Choroid plexus epithelial cell (primary cell): ENCODE results near the gene PGR.

Experiments used
- DNase-seq: peaks from one replicate; pipeline ENCODE4 v3.0.0-alpha.2; 2010; ENCODE audit warnings: low read depth
- H3K4me3 ChIP-seq: 2 replicates; pipeline ENCODE4 v1.5.1; 2011; ENCODE audit warnings: low read depth, mild to moderate bottlenecking, control low read depth, low read length, moderate library complexity
- CTCF ChIP-seq: conservative IDR thresholded peaks from 2 replicates; pipeline ENCODE4 v1.5.1; 2011; ENCODE audit warnings: low read depth, mild to moderate bottlenecking, control low read depth, inconsistent platforms, low read length, moderate library complexity

Gene PGR

DNA sequence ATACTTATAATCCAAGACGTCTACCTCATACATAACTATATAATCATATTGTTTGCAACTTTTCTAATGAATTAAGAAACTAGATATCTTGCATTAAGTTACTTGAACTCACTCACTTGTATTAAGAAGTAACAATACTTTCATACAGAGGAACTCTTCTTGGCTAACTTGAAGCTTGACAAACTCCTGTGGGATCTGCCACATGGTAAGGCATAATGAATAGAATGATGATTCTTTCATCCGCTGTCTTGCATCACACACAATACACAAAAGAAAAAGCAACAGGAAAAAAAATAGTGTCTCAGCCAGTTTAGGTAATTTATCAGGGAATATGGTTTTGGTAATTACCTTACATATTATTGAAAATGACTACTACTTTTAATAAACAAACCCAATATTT is 79.8 kb downstream of the PGR start:
- DNase-seq: no peak
- no peak for TF ChIP-seq CTCF
- no peak overlapping the region for H3K4me3 ChIP-seq

DNA sequence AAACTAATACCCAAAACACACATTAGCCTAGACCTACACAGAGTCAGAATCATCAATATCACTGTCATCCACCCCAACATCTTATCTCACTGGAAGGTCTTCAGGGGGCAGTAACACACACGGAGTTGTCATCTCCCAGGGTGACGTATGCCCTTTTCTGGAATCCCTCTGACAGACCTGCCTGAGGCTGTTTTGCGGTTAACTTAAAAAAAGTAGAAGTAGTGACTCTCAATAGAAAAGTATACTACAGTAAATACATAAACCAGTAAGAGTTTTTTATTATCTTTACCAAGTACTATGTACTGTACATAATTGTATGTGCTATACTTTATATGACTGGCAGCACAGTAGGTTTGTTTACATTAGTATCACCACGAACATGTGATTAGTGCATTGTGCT is 80.5 kb downstream of the PGR start:
- TF ChIP-seq CTCF: no peak
- H3K4me3 ChIP-seq: no peak overlapping the region
- DNase-seq: no peak

- no peak overlapping the region for H3K4me3 ChIP-seq
- DNase-seq: no peak
- TF ChIP-seq CTCF: no peak
These were observed 81.1 kb downstream of the PGR start for GRCh38 chr11:101048479-101048878.

DNA sequence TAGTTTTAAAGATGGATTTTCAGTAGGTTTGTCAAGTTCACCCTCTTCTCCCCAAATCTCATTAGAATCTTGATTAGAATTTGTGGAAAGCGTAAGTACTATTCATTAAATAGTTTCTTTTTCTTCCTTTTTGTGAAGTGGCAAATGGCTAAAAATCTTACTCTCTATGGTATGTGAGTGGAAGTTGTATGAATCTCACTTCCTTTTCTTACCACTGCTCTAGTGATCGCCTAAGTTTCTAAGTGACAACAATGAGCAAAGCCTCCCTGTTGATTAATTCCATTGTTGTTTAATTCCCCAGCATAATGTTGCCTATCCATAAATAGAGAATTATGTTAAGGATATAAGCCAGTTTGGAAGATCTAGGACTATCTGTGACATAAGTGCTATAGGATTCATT is 82.7 kb downstream of the PGR start:
- H3K4me3 ChIP-seq: no peak overlapping the region
- no peak for TF ChIP-seq CTCF
- DNase-seq: no peak

GRCh38 chr11:101045415-101045814 is 84.2 kb downstream of the PGR start:
- no peak for DNase-seq
- H3K4me3 ChIP-seq: no peak overlapping the region
- no peak for TF ChIP-seq CTCF

DNA sequence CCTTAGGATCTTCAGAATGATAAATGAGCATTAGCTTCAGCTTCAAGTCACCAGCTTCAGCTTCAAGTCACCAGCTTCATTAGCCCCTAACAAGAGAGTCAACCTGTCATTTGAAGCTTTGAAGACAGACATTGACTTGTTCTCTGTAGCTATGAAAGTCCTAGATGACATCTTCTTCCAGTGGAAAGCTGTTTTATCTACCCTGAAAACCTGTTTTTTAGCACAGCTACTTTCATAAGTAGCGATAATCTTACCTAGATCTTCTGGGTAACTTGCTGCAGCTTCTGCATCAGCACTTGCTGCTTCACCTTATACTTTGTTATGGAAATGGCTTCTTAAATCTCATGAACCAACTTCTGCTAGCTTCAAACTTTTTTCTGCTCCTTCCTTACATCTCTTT is 85.7 kb downstream of the PGR start:
- H3K4me3 ChIP-seq: no peak overlapping the region
- TF ChIP-seq CTCF: no peak
- DNase-seq: no peak

- no peak for DNase-seq
- no peak for TF ChIP-seq CTCF
- no peak overlapping the region for H3K4me3 ChIP-seq
These were observed 93.7 kb downstream of the PGR start for GRCh38 chr11:101035872-101036271.
